HG03571 (cell line): Measurements from ENCODE around the gene CHAF1A.

Experiments
- ATAC-seq: cut with Tn5 transposase; IDR thresholded peaks from one replicate; pipeline ENCODE4 v1.9.1; 2021; ENCODE audit not compliant: unreplicated experiment

Gene CHAF1A

DNA sequence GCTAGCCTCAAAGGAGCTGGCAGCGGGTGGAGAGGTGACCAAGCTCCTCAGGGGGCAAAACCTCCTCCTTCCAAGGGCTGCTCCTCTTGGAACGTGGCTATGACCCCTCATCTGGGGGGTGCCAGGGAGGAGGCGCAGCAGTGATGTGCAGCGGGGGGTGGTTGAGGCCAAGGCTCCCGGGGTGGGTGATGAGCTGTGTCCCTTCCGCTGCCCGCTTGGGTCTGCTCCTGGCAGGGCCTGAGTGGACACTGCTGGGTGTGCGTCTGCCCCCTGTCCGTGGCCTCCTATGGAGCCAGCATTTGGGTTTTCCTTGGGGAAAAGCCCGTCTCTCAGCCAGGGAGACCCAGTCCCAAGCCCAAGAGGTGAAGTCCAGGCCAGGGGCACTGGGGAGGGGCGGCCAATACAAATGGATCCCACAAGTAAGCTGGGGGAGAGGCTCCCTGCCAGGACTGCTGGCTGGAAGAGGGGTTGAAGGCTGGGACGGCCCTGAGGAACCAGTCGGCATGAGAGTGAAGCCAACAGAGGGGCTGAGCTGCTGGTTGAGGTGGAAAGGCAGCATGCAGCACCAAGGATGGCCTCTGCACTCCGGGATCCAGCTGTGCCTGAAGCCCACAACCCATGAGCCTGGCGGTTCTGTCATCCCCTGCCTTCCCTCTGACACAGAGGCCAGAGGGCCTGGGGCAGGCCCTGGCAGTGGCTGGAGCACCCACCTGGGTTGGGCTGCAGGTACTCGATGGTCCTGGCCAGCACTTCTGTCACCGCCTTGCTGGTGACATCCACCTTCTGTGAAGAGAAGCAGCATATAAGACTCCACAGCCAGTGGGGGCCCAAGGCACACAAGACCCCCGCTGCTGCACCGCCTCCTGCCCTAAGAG, 36.4 kb upstream of the CHAF1A start:
- ATAC-seq: no peak

DNA sequence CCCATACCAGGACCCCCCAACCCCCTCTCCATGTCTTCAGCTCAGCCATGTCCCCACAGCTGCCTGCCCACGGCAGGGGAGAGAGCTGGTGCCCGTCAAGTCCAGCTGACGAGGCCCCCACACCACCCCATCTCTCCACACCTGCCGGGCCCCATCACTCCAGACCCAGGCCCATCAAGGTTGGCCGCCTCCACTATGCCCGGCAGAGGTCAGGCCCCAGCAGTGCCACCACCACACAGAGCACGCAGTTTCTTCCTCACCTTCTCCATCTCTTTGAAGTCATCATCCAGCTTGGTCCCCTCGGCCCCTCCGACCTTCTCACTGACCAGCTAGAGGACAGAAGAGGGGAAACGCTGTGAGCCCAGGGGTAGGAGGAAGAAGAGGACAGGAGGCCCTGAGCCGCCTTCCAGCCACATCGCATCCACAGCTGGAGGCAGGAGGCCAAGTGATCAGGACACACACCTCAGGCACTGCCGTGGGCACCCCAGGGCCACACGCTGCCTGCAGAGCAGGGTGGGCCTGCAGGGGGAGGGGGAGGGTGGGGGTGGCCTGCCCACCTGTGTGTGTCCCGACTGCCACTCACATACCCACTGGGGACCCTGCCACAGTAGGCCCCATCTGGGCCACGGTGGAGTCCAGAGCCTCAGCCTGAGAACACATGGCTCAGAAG, 35.6 kb upstream of the CHAF1A start:
- no peak for ATAC-seq

DNA sequence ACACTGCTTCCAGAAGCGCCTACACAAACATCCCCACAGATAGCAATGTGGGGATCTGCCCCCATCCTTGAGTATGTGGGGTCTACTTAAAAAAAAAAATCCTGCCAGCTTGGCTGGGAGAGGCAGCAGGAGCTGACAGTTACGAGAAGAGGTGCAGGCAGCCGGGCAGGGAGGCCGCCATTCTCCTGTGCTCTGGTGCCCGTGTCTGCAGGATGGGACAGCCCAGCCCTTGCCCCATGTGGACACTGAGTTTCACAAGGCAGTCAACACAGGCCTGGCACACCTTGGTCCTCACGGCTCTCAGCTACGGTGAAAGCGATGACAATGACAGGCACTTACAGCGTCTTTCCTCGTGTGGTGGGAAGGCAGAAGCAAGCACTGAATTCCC, 35.1 kb upstream of the CHAF1A start:
- no peak for ATAC-seq

DNA sequence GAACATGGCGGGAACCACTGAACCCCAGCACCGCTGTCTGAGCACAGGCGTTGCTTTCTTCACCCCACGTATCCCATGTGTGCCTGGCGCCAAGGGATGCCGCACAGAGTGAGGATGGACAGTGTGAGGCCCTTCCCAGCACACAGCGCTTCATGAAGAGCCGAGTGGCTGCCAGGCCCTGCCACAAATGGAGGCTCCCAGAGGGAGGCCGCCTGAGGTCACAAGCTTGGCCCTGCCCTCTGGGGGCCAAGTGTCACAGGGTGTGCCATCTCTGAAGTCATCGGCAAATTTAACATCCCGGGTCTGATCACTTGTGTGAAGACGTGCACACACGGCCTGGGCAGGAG, 34.7 kb upstream of the CHAF1A start:
- no peak for ATAC-seq

DNA sequence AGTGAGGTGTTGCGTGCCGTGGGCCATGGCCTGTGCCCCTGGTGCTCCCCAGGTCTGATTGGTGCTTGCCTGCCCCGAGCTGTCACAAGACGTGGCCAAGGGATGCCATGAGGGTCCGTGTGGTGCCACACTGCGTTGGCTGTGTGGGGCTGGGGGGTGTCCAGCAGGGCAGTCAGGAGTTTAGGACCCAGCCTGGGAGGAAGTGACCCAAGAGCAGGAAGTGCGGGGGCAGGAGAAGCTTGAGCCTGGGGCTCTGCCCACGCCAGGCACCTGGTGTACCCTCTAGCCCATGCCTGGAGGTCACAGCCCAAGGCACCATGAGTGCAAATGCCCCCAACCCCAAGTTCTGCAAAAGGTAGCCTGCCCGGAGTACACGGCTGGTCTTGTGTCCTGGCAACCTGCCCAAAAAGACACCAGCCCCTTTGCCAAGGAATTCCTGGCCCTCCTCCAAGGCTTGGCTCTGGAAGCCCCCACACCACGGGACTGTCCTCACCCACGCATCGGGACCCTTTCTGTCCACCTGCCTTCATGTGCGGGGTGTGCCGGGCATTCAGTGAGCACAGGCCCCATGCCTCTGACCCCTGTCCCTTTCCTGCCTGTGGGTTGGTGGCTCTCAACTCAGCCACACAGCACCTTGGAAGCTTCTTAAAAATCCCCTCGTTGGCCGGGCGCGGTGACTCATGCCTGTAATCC, 34.2 kb upstream of the CHAF1A start:
- ATAC-seq: no peak

DNA sequence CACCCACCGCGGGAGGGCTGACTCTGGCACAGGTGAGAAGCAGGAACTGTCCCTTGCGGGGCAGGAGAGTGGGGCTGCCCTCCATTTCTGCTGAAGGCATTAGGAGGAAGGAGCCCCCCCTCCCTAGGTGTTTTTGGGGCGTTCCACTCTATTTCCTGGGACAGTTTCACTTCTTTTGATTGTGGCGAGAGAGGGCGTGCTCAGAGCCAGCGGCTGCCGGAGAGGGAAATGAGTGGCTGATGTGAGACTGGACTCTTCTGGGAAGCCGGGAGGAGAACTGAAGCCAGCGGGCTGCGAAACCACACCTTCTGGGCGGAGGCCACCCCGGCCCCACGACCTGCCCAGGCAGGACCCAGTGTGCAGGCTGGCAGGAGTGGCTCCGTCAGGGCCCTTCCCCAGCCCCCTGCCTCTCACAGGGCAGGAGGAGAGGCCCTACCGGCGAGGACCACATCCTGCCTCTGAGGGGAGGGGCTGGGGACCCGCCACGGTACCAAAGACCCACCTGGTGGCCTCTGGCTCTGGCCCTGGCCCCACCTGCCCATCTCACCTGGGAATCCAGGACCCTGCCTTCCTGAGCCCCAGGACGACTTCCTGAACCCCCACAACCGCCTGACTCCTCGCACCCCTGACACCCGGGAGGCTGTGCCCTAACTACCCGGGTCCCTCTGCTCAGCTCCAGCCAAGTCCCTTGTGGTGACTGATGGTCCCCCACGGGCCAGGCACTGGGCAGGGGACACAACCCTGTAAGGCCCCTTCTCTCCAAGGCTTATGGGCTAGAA, 33.1 kb upstream of the CHAF1A start:
- peak; percentile 53 for ATAC-seq

DNA sequence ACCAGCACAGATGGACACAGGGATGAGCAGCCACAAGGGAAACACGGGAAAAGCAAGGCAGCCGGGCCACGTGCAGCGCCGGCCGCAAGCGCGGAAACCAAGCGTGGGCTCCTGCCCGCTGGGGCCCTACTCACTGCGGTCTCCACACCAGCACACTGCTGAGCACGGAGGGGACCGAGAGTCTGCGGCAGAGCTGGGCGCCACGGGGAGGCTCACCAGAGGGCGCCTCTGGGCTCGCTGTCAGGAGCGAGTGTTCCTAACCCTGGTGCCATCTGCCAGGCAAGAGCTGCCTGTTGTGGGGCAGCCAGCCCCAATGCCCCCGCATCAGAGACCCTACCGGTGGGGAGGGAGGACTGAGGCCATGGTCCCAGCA, 32.6 kb upstream of the CHAF1A start:
- ATAC-seq: no peak

DNA sequence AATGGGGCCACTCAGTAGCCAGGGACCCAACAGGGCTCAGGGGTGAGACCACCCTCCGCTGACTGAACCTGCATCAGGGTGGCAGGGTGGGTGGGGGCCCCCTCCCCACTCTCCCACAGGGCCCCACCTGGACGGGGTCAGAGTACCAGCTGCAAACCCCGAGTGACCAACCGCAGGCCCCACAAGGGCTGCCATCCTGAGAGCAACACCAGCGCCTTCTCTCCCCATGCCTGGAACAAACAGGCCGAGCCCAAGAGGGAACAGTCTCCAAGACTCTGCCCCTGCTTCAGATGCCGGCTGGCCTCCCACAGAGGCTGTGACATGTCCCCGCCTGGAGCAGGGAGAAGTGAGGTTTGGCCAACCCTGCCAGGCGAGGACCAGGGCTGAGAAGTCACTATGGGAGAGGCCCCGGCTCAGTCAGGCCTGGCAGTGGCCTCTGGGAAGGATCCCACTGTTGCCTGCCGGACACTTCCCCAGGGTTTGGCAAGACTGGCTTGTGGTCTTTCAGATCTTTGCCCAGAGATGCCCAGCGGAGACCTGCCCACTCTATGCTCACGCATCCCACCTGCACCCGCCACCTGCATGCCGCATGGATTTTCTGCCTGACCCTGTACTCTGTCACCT, 31.9 kb upstream of the CHAF1A start:
- no peak for ATAC-seq

DNA sequence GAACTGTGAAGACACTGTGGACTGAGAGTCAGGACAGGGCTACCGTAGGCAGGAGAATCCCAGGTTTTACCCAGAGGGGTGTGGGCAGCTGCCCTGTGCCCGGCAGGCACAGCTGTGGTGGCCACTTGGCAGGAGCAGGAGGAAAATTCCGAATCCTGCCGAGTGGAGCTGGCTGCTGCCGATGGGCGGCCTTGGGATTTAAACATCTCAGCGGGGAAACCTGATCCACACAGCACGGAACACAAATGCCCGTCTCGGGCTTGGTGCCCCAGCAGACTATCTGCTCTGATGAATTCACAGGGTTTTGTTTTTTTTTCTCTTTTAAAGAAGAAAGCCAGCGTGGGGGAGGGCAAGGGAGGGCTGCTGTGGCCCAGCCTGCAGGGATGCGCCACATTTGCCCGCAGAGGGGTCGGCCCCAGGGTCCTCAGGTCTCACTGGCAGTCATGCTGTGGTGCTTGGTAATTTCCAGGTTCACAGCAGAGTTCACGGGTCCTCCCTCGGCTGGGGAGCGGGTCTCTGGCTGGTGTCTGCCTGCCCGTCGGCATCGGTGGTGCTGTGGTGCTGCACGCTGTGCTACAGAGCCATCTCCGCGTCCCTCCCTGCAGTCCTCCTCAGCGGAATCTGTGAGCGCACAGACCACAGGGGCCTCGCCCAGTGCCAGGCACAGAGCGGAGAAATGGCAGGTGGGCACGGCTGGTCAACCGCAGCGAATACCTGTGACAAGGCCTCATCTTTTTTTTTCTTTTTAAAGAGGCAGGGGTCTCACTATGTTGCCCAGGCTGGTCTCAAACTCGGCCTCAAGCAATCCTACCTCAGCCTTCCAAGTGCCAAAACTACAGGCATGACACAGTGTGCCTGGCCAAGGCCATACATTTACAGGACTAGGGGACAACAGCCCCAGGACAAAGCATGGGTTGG, 30.9 kb upstream of the CHAF1A start:
- ATAC-seq: no peak

DNA sequence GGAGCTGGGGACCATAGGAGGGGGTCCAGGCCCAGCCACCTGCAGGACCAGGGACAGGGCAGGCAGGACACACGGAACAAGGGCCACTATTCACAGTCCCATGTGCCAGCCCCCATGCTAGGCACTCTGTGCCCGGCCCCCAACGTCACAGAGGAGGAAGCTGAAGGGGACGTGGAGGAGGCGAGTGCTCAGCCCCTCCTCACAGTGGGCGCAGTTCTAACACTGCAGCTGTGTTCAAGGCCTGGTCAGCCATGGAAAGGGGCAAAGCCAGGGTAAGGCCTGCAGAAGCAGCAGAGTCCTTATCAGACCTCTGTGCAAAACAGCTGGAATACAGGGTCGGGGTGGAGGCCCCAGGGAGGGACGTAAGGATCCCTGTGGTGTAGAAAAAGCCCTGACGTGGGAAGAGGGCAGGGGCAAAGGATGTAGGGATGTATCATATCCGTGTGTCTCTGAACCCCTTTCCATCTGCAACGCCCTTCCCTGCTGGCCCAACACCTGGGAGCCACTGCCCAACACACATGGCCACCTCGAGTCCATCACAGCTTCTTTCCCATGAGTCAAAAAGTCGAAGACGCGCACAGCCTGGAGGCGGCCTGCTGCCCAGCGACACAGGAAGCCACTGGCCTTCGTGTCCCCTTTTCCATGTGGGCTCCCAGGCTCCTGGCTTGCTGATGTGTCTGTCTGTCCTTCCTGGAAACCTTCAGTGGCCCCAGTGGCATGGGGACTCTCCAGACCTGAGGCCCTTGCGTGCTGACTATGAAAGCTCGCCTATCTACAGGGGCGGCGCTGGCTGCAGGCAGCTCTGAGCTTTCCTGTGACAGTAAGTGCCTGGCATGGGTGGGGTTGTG, 30.1 kb upstream of the CHAF1A start:
- no peak for ATAC-seq

DNA sequence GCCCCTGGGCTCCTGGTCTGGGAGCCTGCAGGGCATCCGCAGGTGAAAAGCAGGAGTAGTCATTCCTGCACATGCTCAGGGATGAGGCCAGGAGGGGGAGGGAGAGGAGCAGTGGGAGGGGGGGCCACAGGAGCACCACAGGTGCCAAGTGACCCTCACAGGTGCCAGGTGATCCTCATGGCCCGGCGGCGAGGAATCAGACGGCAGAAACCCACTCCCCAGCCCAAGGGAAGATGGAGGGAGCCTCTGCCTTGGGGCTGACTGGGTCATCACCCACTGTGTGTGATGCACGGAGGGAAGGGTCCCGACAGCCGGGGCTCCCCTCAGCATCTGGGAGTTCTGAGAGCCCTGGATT, 29.4 kb upstream of the CHAF1A start:
- ATAC-seq: no peak

DNA sequence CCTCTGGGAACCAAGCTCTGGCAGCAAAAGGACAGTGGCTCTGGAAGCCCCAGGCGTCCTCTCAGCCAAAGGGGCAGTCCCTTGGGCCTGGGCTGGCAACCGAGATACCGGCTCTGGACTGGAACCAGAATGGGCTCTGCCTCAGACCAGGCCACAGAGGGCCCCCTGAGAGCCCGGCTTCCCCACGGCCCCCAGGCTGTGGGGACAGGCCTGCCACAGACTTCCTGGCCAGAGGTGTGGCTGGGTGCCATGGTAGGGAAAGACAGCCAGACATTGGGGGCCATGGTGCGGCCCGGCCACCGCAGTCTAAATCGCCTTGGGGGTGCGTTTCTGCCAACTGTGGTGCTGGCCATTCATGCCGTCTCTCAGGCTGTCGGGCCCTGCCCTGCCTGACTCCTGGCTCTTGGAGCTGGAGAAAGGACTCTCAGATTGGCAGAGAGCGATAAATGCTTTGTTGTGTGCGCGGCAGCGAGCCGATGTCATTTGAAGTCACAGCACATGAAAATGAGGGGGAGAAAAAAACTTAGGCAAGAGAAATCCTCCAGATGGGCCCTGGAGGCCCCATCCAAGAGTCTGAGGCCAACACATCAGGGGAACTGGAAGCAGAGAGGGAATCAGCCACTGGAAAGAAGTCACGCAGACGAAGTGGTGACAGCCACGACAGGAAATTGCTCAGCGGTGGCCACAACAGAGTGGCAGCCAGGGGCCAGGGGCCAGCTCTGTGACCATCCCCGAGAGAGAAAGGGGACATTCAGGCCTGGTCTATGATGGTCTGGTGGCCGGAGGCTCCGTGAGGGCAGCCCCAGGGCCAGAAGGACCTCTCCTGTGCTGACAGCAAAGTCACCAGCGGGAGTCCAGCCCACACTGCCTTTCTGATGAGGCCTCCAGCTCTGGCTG, 28.6 kb upstream of the CHAF1A start:
- no peak for ATAC-seq

DNA sequence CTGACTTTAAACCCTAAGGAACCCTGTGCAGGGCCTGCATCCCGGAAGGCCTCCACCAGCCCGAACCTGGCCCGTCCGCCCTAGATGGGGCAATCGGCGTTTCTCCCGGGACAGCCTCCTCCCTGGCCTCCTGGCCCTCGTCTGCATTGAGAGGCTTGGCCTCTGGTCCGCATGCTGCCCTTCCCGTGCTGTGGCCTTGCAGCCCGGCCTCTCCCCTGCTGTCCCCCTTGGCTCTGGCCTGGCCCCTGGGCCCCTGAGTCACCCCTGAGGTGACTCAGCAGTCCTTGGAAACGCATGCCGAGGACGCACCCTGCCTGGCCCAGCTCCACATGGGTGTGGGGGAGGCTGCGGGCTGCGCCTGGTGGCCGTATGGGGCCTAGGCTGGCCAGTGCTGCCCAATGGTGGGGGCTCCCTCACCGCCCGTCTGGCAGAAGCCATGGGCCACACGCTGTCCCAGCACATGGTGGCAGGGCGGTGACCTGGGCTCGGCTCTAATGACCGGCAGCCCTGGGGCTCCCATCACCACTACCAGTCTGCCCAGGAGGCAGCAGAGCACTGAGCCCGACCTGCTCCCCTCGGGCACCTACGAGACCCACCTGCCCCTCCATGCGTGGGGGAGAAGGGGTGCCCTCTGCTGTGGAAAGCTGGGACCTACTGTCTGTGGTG, 27.8 kb upstream of the CHAF1A start:
- ATAC-seq: no peak

DNA sequence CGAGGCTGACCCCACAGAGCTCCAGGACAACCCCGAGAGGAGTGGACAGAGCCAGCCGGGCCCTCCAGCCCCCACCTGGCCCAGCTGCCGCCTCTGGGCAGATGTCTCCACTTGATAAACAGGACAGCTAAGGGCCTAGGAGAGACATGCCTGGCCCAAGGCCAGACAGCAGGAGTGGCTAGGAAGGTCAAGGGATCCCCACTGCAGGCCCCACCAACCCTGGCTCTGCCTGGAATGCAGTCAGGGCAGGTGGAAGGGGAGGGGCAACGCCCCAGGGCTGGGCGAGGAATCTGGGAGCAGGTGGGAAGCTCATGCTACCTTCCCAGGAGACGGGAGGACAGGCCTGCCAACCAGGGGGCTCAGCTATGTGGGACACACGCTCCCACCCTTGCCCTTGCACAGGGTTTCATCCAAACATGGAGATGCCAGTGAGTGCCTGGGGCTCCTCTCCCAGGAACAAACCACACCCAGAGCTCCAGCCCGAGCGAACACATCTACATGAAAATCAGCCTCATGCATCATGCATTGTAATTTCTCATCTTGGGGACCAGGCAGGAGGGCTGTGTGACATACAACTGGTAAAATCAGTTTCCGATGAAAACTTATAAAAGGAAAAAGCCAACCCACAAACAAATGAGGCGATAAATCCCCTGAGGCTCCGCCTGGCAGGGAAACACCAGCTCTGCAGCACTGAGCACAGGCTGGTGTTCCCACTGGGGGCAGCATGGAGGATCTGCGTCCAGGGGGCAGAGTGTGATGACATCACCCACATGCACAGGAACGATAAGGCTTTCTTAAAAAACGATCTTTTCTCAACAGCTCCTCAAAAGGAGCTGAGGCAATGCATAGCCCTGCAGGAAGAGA, 27.0 kb upstream of the CHAF1A start:
- peak; percentile 50 for ATAC-seq

DNA sequence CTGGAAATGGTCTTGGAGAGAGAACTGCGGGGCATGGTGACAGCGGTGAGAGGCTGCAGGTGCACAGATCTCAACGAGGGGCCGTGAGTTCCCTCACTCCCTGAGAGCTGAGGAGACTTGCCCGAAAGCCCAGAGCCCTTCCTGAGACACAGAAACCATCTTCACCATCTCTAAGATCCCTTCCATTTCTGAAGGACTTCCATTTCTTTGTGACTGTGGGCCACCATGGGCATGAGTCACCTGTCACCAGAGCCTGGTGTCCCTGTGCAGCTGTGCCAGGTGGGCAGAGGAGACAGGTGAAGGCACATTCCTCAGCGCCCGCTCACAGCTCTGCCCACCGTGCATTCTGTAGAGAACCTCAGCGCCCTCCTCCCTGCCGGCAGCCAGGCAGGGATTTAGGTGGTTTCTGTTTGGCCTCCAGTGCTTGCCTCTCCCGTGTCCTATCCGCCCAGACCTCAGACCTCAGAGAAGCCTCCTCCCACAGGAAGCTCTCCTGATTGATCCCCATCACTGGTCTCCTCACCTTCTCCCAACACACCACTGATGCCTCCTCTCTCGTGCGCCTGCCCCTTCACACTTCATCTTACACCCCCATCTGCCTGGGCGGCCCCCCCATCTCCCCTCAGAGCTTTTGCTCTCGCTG, 26.3 kb upstream of the CHAF1A start:
- peak; percentile 6 for ATAC-seq

DNA sequence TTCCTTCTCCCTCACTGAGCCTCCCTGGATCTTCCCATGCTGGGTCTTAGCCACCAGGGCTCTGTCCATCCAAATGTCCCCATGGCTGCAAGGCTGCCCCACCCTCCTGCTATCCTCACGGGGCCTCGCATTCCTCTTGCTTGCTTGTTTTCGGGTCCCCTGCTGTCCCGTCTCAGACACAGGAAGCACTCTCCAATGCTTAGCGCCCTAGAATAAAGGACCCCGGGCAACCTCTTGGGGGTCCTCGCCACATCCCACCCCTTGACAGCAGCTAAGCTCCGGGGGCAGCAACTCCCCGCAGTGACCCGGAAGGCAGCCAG, 25.8 kb upstream of the CHAF1A start:
- no peak for ATAC-seq
